Upper lobe of right lung (tissue), 1 donor: ENCODE data around the gene DUS4L. TPM values are rescaled to one million over a fixed set of nuclear protein-coding genes. Genes with fewer than 3 reads are reported as not detected.

Experiments used
- ATAC-seq: fragments of 200-7000 bp; cut with Tn5 transposase; one replicate; pipeline ENCODE4 v1.9.1; 2020; ENCODE audit warnings: mild to moderate bottlenecking, moderate library complexity
- DNase-seq: peaks from one replicate; pipeline ENCODE4 v3.0.0-alpha.2; 2020
- H3K27ac ChIP-seq: fragments of 200-600 bp; one replicate; pipeline ENCODE4 v1.8.0; 2022
- H3K27me3 ChIP-seq: fragments of 200-600 bp; one replicate; pipeline ENCODE4 v1.8.0; 2022; ENCODE audit warnings: mild to moderate bottlenecking
- H3K36me3 ChIP-seq: fragments of 200-600 bp; one replicate; pipeline ENCODE4 v1.8.0; 2022
- H3K4me1 ChIP-seq: fragments of 200-600 bp; one replicate; pipeline ENCODE4 v1.8.0; 2022
- H3K4me3 ChIP-seq: fragments of 200-600 bp; one replicate; pipeline ENCODE4 v1.8.0; 2022; ENCODE audit warnings: mild to moderate bottlenecking
- H3K9me3 ChIP-seq: fragments of 200-600 bp; one replicate; pipeline ENCODE4 v1.8.0; 2022
- intact Hi-C: fragments of 100-400 bp; cut with DNase I; formaldehyde crosslinking; loops from one replicate; pipeline ENCODE4 v1.11.0; 2022
- total RNA-seq: library from RNA; stranded (reverse); fragmentation: NEBNext Ultra II Directional; extraction: Animal tissue kit (Norgen Biotek cat#: 25700); gene quantifications from one replicate; pipeline ENCODE4 v1.2.1, GENCODE V29; 2021
- TF ChIP-seq, protein P1 (sequence below): fragments of 200-600 bp; IDR thresholded peaks from one replicate; pipeline ENCODE4 v1.8.0; 2022; ENCODE audit warnings: antibody characterized with exemption
- donor health status: DM: no; HTN: yes; CAD: no; lungs with severe emphysema.

The DUS4L gene
- total RNA-seq, 1 donor from 2014 or later = 5.2 TPM

DNA sequence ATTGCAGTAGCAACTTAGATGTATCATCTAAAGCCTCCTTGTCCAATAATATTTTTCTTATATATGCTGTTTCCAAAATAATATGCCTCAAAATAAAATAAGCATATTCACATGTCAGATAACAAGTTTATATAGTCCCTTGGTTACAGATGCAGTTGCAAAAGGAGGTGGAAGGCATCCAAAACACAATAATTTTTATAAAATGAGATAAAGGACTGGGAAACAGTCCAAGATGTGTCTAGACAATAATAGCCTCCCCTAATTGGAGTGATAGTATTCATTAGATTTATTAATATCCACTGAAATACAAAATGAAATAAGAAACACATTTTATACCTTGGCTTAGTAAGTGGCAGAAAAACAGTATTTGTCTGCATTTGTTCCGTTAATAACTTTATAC lies 46.6 kb downstream of the DUS4L start:
- no peak for ATAC-seq

DNA sequence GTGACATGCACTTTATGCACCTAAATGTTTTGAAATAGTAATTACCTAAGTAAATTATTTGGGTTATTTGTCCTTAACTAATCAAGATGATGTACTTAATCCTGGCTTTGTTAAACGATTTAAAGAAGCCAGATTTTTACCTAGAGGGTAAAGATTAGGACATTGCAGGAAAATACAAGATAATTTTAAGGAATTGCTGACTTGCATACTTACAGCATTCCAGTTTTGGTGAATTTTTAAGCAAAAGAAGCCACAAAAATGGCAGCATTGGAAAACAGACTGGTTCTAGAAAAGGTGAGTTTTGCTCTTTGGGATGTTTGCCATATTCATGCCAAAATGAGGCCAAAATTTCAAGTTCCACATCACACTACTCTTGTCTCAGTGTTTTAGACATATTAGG lies 49.7 kb downstream of the DUS4L start:
- no peak for ATAC-seq
- intact Hi-C loops = no loop called here

More for the DNA sequence above, 46.6 kb downstream of the DUS4L start:
- H3K4me1 ChIP-seq = no peaks in the 10 kb centered on the region
- H3K27ac ChIP-seq = no peak overlapping the region
- H3K4me3 ChIP-seq = no peak overlapping the region
- no peaks in the 10 kb centered on the region for H3K9me3 ChIP-seq
- no peaks in the 10 kb centered on the region for H3K27me3 ChIP-seq
- no peak for DNase-seq
- TF ChIP-seq, protein P1, sequence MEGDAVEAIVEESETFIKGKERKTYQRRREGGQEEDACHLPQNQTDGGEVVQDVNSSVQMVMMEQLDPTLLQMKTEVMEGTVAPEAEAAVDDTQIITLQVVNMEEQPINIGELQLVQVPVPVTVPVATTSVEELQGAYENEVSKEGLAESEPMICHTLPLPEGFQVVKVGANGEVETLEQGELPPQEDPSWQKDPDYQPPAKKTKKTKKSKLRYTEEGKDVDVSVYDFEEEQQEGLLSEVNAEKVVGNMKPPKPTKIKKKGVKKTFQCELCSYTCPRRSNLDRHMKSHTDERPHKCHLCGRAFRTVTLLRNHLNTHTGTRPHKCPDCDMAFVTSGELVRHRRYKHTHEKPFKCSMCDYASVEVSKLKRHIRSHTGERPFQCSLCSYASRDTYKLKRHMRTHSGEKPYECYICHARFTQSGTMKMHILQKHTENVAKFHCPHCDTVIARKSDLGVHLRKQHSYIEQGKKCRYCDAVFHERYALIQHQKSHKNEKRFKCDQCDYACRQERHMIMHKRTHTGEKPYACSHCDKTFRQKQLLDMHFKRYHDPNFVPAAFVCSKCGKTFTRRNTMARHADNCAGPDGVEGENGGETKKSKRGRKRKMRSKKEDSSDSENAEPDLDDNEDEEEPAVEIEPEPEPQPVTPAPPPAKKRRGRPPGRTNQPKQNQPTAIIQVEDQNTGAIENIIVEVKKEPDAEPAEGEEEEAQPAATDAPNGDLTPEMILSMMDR = no peak
- intact Hi-C loops = no loop called here
- peaks cover 25% of the 10 kb centered on the region for H3K36me3 ChIP-seq

DNA sequence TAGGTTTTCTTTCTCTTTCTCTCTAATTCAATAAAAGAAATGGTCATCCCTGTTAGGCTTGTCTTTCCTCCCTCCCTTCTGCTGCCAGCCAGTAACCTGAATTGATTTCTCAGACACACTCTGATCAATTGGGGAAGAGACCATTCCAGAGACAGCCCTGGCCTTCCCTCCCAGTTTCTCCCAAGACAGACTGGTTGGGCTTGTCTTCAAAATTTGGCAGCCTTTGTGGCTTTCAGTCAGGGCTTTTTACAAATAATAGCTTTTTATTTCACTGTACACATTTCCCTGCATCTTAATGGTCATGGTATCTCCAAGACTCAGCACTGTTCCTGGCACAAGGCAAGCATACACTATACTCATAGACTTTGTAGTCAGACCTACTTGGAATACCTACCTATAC lies 50.2 kb downstream of the DUS4L start:
- H3K4me3 ChIP-seq = no peak overlapping the region
- H3K9me3 ChIP-seq = no peaks in the 10 kb centered on the region
- no peak for DNase-seq
- no peaks in the 10 kb centered on the region for H3K27me3 ChIP-seq
- ATAC-seq = no peak
- intact Hi-C loops = no loop called here
- no peak overlapping the region for H3K27ac ChIP-seq
- TF ChIP-seq, protein P1 = no peak
- no peaks in the 10 kb centered on the region for H3K4me1 ChIP-seq
- H3K36me3 ChIP-seq = peaks cover 47% of the 10 kb centered on the region

More for the DNA sequence above, 49.7 kb downstream of the DUS4L start:
- TF ChIP-seq, protein P1 = no peak
- H3K27ac ChIP-seq = no peak overlapping the region
- DNase-seq = no peak
- H3K4me3 ChIP-seq = no peak overlapping the region
- H3K4me1 ChIP-seq = no peaks in the 10 kb centered on the region
- H3K36me3 ChIP-seq = peaks cover 47% of the 10 kb centered on the region
- no peaks in the 10 kb centered on the region for H3K9me3 ChIP-seq
- H3K27me3 ChIP-seq = no peaks in the 10 kb centered on the region

DNA sequence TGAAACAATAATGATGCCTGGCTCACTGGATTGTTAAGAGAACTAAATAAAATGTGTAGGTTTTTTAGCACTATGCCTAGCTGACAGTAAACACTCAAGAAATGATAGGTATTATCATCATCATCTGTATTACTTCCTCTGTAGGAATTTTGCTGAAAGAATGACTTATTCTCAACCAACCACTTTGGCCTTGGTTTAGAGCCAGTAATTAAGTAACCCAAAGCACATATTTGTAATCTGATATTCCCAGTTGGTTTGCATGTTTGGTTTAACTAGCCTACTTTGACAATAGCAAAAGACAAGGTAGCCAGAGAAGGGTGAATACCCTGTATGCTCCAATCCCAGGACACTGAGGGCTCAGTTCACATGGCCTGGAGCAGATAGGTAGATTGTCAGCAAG lies 50.7 kb downstream of the DUS4L start:
- TF ChIP-seq, protein P1 = no peak
- DNase-seq (no peak), ATAC-seq (no peak)
- intact Hi-C loops = no loop called here
- Histone ChIP-seq H3K4me1 (no peaks in the 10 kb centered on the region), H3K9me3 (no peaks in the 10 kb centered on the region), H3K27ac (no peak overlapping the region), H3K27me3 (no peaks in the 10 kb centered on the region), H3K4me3 (no peak overlapping the region), H3K36me3 (peaks cover 47% of the 10 kb centered on the region)

DNA sequence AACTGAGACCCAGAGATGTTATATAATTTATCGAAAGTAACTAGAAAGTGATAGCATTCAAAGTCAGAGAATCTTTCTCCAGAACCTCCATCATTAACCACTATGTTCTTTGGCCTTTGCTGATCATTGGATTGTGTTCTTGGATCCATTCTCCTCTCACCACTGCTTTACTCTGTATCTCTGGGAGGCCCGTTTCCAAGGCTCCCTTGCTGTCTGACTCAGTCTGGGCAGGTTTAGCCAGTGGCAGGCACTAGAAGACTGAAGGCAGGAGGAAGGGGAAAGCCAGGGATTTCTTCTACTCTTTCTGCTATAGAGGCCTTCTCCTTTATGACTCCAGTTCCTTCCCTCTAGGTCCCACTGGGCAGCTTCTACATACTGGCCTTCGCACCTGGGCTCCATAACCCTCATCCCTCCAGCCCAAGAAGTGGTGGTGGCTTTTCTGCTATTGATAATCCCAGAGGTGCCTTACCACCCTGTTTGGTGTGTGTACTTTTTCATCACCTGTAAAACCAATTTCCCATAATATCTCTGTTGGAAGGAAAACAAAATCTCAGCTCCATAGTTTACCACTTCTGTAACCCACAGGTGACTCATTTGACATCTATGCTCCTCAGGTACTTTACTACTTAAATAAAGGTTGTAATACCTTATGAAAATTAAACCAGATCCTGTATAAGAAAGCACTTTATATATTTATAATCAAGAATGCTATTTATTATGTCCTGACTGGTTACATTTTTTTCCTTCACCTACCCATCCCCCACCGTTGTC lies 52.3 kb downstream of the DUS4L start:
- H3K36me3 ChIP-seq = peaks cover 54% of the 10 kb centered on the region
- TF ChIP-seq, protein P1 = no peak
- no peaks in the 10 kb centered on the region for H3K4me1 ChIP-seq
- no peaks in the 10 kb centered on the region for H3K9me3 ChIP-seq
- intact Hi-C loops = no loop called here
- ATAC-seq (no peak), DNase-seq (no peak)
- no peaks in the 10 kb centered on the region for H3K27me3 ChIP-seq
- H3K4me3 ChIP-seq = no peak overlapping the region
- no peak overlapping the region for H3K27ac ChIP-seq
